Esophagus muscularis mucosa (tissue), 3 donors: ENCODE results near the gene GADD45GIP1.

Experiments used
- CTCF ChIP-seq, 3 experiments: fragments of 200-600 bp in 2 of 3; fragments of 450-650 bp in 1 of 3; sonication (generic) in 2 of 3; IDR thresholded peaks; one replicate each; pipeline ENCODE4 v1.5.1; 2017 to 2019; ENCODE audit warnings: antibody characterized with exemption in 3 of 3, mild to moderate bottlenecking in 2 of 3, moderate library complexity in 1 of 3
- POLR2A ChIP-seq: fragments of 450-650 bp; IDR thresholded peaks from one replicate; pipeline ENCODE4 v1.6.1; 2017; ENCODE audit warnings: antibody characterized with exemption, moderate library complexity, mild to moderate bottlenecking, low read depth

GRCh38 chr19:12949363-12950283, 7.4 kb downstream of the GADD45GIP1 start:
- no peak for TF ChIP-seq POLR2A
- no peak for TF ChIP-seq CTCF (IDR thresholded peaks at IDR 0.05)
